GM19025 (cell line): ENCODE measurements around the gene EPHA8.

Experiments
- ATAC-seq: cut with Tn5 transposase; IDR thresholded peaks from one replicate; pipeline ENCODE4 v1.9.1; 2021; ENCODE audit warnings: mild to moderate bottlenecking, low read depth, moderate library complexity; ENCODE audit not compliant: unreplicated experiment

EPHA8 gene

GRCh38 chr1:22563671-22564602 lies 648 bp downstream of the EPHA8 start:
- no peak for ATAC-seq

GRCh38 chr1:22566161-22566560 lies 2.9 kb downstream of the EPHA8 start:
- ATAC-seq, result no peak

DNA sequence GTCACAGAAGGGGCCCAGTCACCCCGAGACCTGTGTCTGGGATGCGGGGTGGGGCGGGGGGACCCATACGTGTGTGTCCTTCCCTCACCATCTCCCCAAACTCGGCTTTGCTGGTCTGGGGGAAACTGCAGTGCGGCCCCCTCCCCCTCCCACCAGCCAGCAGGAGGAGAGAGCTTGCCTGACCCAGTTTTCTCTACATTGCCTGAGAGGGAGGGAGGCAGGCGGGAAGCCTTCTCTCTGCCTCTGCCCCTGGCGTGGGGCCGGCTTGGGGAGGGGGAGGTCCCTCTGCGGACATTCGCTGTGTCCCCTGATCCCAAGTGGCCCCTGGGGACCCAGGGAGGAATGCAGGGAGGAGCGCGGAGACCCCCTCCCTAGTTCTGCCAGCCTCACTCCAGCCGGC lies 3.9 kb downstream of the EPHA8 start:
- ATAC-seq, result no peak

DNA sequence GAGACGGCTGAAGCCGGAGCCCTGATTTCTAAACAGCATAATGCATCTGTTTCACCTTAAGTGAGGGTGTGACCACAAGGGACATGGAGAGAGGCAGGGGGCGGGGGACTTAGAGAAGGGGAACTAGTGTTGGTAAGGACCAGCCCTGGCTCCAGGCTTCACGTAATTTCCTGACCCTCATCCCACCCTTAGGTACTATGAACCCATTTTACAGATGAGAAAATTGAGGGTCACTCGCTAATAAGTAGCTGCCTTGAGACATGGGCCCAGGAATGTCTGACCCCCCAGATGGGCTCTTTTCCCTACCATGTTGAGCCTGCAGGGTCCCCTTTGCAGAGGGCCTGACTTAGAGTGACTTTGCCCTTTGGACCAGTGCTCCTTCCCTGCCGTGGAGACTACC lies 4.7 kb downstream of the EPHA8 start:
- no peak for ATAC-seq

DNA sequence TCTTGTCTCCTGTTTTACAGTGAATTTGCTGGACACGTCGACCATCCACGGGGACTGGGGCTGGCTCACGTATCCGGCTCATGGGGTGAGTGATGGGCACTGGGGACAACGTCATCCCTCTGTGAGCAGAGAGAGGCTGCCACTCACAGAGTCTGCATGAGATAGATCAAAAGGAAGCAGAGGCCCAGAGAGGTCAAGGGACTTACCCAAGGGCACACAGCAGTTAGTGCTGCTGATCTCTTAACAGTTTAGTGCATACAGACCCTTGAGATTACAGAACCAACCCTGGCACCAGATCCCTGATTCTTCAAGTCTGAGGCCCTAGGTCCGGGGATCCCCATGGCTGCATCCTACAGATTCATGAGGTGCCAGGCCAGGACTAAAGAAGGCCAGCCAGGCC lies 6.0 kb downstream of the EPHA8 start:
- ATAC-seq, result no peak

- ATAC-seq, result no peak
Measured at GRCh38 chr1:22570140-22570909, 7.0 kb downstream of the EPHA8 start.

GRCh38 chr1:22572818-22573217 lies 9.5 kb downstream of the EPHA8 start:
- ATAC-seq, result no peak

DNA sequence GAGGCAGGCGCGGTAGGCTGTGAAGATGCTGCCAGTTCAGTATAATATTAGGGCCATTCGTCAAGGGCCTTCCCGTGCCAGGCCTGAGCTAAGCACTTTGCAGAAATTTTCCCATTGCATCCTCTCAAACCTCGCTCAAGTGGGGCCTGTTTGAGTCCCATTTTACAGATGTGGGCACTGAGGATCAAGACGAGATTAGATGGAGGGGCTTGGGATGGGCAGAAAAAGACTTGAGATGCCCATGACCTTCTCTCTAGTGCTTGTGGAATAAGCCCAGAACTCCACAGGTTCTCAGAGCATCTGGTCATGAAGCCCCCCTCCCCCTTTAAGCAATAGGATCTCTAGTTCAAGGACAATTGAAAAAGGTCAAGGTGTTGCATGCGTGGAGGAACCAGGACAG lies 9.9 kb downstream of the EPHA8 start:
- ATAC-seq, result no peak

DNA sequence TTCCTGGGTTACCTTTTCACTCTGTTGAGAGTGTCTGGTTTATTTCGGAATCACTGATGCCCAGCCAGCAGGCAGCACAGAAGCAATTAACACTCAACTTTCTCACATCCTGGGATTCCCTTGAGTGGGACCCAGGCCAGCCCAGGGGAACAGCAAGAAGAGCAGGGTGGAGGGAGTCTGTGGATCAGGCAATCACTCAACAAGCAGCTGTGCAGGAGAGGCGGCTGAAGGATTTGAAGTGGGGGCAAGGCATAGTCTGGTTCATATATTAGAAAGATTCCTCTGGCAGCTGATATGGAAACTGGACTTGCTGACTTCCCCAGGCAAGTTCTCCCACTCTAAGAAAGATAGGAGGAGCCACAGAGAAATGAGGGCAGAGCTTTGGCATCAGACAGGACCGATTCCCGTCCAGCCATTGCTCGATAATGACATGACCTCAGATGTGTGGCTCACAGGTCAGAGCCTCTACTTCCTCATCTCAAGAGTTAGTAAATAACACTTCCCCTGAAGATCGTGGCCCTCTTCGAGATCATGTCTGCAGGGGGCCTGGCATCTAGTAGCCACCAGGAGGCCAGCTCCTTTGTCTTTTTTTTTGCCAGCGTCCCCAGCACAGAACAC lies 12.4 kb downstream of the EPHA8 start:
- no peak for ATAC-seq

DNA sequence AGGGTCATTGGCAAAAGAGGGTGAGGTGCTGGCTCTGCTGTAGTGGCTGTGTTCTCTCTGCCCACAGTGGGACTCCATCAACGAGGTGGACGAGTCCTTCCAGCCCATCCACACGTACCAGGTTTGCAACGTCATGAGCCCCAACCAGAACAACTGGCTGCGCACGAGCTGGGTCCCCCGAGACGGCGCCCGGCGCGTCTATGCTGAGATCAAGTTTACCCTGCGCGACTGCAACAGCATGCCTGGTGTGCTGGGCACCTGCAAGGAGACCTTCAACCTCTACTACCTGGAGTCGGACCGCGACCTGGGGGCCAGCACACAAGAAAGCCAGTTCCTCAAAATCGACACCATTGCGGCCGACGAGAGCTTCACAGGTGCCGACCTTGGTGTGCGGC lies 12.9 kb downstream of the EPHA8 start:
- no peak for ATAC-seq

GRCh38 chr1:22576617-22577016 lies 13.3 kb downstream of the EPHA8 start:
- no peak for ATAC-seq

DNA sequence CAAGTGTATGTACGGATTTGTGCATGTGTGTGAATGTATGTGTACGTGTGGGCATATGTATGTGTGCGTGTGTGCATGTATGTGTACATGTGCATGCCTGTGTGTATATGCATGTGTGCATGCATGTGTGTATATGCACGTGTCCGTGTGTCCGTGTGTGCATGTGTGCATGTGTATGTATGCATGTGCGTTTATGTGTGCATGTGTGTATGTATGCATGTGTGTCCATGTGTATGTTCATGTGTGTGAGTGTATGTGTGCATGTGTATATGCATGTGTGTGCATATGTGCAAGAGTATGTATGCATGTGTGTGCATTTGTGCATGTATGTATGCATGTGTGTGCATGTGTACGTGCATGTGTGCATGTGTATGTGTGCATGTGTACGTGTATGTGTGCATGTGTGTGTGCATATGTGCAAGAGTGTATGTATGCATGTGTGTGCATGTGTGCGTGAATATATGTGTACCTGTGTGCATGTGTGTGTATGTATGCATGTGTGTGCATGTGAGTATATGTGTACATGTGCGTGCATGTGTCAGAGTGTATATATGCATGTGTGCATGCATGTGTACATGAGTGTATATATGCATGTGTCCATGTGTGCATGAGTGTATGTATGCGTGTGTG lies 15.6 kb downstream of the EPHA8 start:
- no peak for ATAC-seq

GRCh38 chr1:22579541-22580155 lies 16.4 kb downstream of the EPHA8 start:
- ATAC-seq, result no peak

GRCh38 chr1:22582661-22583635 lies 19.7 kb downstream of the EPHA8 start:
- ATAC-seq, result no peak

DNA sequence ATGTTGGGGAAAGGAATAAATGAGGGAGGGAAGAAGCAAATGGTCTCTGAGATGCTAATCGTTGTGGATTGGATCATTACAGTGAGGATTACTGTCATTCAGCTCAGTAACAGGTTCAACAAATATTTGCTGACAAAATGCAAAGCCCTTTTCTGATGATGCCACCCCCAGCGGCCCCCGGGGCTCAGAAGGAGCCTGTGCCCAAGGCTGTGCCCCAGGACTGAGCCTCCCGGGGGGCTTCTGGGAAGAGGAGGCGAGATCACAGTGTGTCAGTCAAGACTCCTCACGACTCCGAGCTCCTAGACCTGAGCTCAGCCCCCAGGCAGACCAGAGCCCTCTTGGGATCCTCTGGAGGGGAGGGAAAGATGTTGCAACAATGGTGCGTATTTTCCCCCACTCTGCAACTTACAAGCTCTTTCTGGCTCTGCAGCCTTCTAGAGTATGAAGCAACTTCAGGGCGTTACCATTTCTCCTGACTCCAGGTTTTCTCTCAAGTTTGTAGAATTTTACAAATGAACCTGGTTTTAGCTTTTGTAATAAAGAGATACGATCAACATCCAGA lies 20.8 kb downstream of the EPHA8 start:
- no peak for ATAC-seq

DNA sequence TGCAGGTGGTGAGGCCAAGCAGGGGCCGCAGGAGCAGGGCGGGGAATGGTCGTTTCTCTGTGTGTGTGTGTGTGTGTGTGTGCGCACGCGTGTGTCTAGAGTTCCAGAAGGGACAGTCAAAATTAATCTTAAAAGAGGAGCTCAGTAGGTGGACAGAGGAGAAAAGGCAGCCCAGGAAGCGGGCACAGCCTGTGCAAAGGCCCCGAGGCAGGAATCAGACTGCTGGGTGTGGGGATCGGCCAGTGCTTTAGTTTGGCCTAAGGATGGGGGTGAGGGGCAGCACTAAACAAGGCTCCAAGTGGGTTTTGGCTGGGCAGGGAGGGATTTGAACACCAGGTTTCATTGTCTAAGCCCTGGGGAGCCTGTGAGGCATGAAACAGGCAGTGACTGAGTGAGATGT lies 21.7 kb downstream of the EPHA8 start:
- no peak for ATAC-seq

DNA sequence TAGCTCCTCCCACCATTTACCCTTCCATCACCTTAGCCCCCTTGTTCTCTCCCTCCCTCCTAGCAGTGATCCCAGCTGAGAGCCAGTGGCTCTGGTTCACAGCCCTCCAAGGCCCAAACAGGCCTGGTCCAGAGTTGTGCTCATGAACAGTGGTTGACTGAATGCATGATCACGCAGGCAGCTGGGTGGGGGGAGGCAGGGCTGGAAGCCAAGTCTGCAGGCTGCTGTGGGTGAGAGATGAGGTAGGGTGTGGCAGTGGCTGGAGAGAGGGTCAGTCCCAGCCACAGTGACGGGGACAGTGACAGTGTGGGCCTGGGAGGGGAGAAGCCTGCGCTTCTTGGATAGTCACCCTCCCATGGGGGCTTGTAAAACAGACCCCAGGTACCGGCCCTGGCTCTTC lies 22.2 kb downstream of the EPHA8 start:
- no peak for ATAC-seq

- ATAC-seq, result no peak
Measured at GRCh38 chr1:22586356-22587130, 23.3 kb downstream of the EPHA8 start.
